Measurements from ENCODE around the gene BICRAL. TPM values are rescaled to one million over a fixed set of nuclear protein-coding genes. Genes with fewer than 3 reads are reported as not detected.
"Not testable (repeated sequence)": the region's sequence is repeated elsewhere in the genome, so short reads cannot be mapped to it uniquely, and the experiment has no call there.

Gene BICRAL
- total and polyA plus RNA-seq, 4 donors, result 1.7 to 6.8 (median 3.9) TPM

DNA sequence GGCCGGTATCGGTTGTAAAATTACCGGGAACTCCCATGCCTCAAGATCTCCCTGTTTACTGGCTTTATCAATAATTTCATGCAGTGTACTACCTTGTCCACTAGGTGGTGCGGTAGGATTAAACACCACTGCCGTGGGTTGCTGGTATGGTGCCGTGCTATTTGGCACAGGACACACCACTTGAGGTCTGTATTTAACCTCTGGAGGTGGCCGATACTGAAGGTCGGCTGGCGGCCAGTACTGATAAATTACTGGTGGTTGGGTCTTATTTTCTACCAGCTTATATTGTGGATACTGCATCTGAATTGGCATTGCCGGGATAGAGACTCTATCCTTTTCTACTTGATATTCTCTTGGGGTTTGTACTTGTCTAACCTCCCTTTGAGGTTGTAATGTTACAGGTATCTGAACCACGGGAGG is 119.7 kb downstream of the BICRAL start:
- Histone ChIP-seq H3K9me3 (ENCODE audit: control insufficient read depth in 4 of 4, low read length in 3 of 4) (no peaks in the 10 kb centered on the region), H3K27me3 (ENCODE audit: control insufficient read depth in 4 of 4, insufficient read depth in 4 of 4, low read length in 3 of 4) (no peaks in the 10 kb centered on the region), H3K4me1 (ENCODE audit: control insufficient read depth in 4 of 4, insufficient read depth in 4 of 4, low read length in 3 of 4) (peaks cover 0 to 14% (median 6%) of the 10 kb centered on the region in 4 donors), H3K4me3 (ENCODE audit: low read depth in 1 of 3, low read length in 3 of 3) (no peak overlapping the region), H3K27ac (ENCODE audit: low read depth in 1 of 2, low read length in 2 of 2) (no peak overlapping the region), H3K36me3 (ENCODE audit: control insufficient read depth in 4 of 4, insufficient read depth in 3 of 4, low read depth in 1 of 4, low read length in 3 of 4) (no peaks in the 10 kb centered on the region), H3K9ac (ENCODE audit: low read depth in 1 of 2, low read length in 2 of 2) (peak overlapping the region in 1 of 2 donors; percentile 56)
- DNase-seq (ENCODE audit: low spot score), result peak; percentile 74
- WGBS, result 3% methylated on average over 11 of the region's 11 CpGs
- peak; percentile 68 to 75 for TF ChIP-seq RXRA (IDR thresholded peaks at IDR 0.05)
- TF ChIP-seq, protein P1, sequence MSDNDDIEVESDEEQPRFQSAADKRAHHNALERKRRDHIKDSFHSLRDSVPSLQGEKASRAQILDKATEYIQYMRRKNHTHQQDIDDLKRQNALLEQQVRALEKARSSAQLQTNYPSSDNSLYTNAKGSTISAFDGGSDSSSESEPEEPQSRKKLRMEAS (IDR thresholded peaks at IDR 0.05), result peak; percentile 31
- TF ChIP-seq, protein P2, sequence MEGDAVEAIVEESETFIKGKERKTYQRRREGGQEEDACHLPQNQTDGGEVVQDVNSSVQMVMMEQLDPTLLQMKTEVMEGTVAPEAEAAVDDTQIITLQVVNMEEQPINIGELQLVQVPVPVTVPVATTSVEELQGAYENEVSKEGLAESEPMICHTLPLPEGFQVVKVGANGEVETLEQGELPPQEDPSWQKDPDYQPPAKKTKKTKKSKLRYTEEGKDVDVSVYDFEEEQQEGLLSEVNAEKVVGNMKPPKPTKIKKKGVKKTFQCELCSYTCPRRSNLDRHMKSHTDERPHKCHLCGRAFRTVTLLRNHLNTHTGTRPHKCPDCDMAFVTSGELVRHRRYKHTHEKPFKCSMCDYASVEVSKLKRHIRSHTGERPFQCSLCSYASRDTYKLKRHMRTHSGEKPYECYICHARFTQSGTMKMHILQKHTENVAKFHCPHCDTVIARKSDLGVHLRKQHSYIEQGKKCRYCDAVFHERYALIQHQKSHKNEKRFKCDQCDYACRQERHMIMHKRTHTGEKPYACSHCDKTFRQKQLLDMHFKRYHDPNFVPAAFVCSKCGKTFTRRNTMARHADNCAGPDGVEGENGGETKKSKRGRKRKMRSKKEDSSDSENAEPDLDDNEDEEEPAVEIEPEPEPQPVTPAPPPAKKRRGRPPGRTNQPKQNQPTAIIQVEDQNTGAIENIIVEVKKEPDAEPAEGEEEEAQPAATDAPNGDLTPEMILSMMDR (IDR thresholded peaks at IDR 0.05; ENCODE audit: low read depth, low read length, missing input control), result peak; percentile 92
- TF ChIP-seq GABPA (IDR thresholded peaks at IDR 0.05 in 1 of 2, conservative IDR thresholded peaks at IDR 0.05 in 1 of 2), result peak in 1 of 2 donors; percentile 23
- TF ChIP-seq NR2F2 (IDR thresholded peaks at IDR 0.05), result peak; percentile 71
- TF ChIP-seq, protein P3, sequence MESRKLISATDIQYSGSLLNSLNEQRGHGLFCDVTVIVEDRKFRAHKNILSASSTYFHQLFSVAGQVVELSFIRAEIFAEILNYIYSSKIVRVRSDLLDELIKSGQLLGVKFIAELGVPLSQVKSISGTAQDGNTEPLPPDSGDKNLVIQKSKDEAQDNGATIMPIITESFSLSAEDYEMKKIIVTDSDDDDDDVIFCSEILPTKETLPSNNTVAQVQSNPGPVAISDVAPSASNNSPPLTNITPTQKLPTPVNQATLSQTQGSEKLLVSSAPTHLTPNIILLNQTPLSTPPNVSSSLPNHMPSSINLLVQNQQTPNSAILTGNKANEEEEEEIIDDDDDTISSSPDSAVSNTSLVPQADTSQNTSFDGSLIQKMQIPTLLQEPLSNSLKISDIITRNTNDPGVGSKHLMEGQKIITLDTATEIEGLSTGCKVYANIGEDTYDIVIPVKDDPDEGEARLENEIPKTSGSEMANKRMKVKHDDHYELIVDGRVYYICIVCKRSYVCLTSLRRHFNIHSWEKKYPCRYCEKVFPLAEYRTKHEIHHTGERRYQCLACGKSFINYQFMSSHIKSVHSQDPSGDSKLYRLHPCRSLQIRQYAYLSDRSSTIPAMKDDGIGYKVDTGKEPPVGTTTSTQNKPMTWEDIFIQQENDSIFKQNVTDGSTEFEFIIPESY (IDR thresholded peaks at IDR 0.05), result no peak
- peak; percentile 18 for TF ChIP-seq YY1 (IDR thresholded peaks at IDR 0.05)
- peak; percentile 29 to 47 for TF ChIP-seq HNF4A (conservative IDR thresholded peaks at IDR 0.05)
- no peak for TF ChIP-seq JUND (IDR thresholded peaks at IDR 0.05)
- TF ChIP-seq, protein P4, sequence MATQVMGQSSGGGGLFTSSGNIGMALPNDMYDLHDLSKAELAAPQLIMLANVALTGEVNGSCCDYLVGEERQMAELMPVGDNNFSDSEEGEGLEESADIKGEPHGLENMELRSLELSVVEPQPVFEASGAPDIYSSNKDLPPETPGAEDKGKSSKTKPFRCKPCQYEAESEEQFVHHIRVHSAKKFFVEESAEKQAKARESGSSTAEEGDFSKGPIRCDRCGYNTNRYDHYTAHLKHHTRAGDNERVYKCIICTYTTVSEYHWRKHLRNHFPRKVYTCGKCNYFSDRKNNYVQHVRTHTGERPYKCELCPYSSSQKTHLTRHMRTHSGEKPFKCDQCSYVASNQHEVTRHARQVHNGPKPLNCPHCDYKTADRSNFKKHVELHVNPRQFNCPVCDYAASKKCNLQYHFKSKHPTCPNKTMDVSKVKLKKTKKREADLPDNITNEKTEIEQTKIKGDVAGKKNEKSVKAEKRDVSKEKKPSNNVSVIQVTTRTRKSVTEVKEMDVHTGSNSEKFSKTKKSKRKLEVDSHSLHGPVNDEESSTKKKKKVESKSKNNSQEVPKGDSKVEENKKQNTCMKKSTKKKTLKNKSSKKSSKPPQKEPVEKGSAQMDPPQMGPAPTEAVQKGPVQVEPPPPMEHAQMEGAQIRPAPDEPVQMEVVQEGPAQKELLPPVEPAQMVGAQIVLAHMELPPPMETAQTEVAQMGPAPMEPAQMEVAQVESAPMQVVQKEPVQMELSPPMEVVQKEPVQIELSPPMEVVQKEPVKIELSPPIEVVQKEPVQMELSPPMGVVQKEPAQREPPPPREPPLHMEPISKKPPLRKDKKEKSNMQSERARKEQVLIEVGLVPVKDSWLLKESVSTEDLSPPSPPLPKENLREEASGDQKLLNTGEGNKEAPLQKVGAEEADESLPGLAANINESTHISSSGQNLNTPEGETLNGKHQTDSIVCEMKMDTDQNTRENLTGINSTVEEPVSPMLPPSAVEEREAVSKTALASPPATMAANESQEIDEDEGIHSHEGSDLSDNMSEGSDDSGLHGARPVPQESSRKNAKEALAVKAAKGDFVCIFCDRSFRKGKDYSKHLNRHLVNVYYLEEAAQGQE (IDR thresholded peaks at IDR 0.05), result no peak
- TF ChIP-seq TAF1 (conservative IDR thresholded peaks at IDR 0.05), result no peak
- TF ChIP-seq, protein P5, sequence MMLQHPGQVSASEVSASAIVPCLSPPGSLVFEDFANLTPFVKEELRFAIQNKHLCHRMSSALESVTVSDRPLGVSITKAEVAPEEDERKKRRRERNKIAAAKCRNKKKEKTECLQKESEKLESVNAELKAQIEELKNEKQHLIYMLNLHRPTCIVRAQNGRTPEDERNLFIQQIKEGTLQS (IDR thresholded peaks at IDR 0.05), result no peak
- no peak for TF ChIP-seq FOXA1 (IDR thresholded peaks at IDR 0.05)
- TF ChIP-seq RAD21 (IDR thresholded peaks at IDR 0.05), result peak; percentile 99 to 100
- TF ChIP-seq EGR1 (IDR thresholded peaks at IDR 0.05; ENCODE audit: low read depth in 2 of 2), result no peak

DNA sequence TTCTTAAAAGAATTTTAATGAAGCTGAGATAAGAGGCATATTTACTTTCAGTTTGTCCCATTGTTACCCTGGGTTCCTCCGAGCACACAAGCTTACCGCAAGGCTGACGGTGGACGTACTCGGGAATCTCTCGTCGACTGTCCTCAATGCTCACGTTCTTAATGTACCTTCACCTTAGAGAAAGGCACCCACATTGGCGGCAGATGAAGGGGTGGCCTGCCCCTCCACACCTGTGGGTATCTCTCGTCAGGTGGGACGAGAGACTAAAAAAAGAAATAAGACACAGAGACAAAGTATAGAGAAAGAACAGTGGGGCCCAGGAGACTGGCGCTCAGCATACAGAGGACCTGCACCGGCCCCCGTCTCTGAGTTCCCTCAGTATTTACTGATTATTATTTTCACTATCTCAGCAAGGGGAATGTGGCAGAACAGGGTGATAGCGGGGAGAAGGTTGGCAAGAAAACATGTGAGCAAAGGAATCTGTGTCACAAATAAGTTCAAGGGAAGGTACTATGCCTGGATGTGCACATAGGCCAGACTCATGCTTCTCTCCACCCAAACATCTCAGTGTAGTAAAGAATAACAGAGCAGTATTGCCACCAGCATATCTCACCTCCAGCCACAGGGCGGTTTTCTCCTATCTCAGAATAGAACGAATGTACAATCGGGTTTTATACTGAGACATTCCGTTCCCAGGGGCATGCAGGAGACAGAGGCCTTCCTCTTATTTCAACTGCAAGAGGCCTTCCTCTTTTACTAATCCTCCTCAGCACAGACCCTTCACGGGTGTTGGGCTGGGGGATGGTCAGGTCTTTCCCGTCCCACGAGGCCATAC is 120.8 kb downstream of the BICRAL start:
- H3K9me3 ChIP-seq (ENCODE audit: control insufficient read depth in 4 of 4, low read length in 3 of 4); H3K4me3 ChIP-seq (ENCODE audit: low read depth in 1 of 3, low read length in 3 of 3); H3K36me3 ChIP-seq (ENCODE audit: control insufficient read depth in 4 of 4, insufficient read depth in 3 of 4, low read depth in 1 of 4, low read length in 3 of 4); H3K27ac ChIP-seq (ENCODE audit: low read depth in 1 of 2, low read length in 2 of 2); H3K27me3 ChIP-seq (ENCODE audit: control insufficient read depth in 4 of 4, insufficient read depth in 4 of 4, low read length in 3 of 4); DNase-seq (ENCODE audit: low spot score); H3K9ac ChIP-seq (ENCODE audit: low read depth in 1 of 2, low read length in 2 of 2): not testable (repeated sequence)
- WGBS, result 57% methylated on average over 22 of the region's 22 CpGs
- H3K4me1 ChIP-seq (ENCODE audit: control insufficient read depth in 4 of 4, insufficient read depth in 4 of 4, low read length in 3 of 4), result peaks cover 0 to 14% (median 6%) of the 10 kb centered on the region in 4 donors
